NCI-H345 (cell line): ENCODE results near the gene PTPN2.
"Not testable (repeated sequence)": the region's sequence is repeated elsewhere in the genome, so short reads cannot be mapped to it uniquely, and the experiment has no call there.

Experiments
- DNase-seq: peaks from one replicate; lab custom pipeline; 2025; lab: John Stamatoyannopoulos, UW

Gene PTPN2

GRCh38 chr18:12772111-12772510 is 111.9 kb downstream of the PTPN2 start:
- DNase-seq = no peak

DNA sequence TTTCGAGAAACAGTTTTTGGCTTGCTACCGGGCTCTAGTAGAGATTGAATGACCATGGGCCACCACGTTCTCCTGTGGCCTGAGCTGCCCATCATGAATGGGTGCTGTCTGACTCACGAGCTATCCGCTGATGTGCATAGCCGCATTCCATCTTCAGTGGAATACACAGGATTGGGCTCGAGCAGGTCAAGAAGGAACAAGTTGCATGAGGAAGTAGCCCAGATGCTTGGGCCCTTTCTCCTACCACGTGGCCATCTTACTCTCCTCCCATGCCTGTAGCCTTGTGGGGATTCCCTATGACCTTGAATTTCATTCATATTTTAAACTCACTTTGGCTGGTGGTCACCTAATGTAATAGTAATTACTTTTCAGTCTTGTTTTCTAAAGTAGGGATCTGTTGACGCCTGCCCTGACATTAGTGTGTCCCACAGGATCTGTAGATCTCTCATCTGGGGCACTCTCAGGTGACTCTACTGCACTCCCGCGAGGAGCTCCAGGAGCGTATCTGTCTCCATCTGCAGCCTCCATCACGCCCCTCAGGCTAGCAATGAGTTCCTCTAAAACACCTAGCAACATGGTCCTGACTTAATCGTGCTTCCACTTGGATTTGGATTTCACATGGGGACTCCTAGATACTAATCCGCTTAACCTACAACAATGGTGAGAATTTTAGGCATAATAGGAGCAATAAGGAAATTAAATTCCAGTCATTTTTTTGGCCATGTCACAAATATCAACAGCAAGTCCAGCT is 113.4 kb downstream of the PTPN2 start:
- DNase-seq = no peak

GRCh38 chr18:12769644-12770440 is 114.2 kb downstream of the PTPN2 start:
- no peak for DNase-seq

DNA sequence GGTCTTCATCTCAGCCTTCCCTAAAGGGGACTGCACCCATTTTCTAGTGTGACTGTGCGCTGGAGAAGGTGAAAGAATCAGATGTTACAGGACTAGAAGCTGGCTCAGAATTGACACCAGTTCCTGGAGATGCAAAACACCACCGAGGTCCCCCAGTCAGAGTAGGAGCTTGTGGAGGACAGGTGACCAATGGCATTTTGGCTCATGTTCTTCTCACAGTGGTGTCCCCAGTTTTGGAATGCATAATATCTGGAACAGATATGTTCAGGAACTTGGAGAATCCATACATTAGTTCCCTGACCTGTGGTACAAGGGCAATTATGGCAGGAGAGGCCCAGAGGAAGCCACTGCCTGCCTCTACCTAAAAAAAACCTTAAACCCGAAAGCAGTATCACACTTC is 114.9 kb downstream of the PTPN2 start:
- no peak for DNase-seq

DNA sequence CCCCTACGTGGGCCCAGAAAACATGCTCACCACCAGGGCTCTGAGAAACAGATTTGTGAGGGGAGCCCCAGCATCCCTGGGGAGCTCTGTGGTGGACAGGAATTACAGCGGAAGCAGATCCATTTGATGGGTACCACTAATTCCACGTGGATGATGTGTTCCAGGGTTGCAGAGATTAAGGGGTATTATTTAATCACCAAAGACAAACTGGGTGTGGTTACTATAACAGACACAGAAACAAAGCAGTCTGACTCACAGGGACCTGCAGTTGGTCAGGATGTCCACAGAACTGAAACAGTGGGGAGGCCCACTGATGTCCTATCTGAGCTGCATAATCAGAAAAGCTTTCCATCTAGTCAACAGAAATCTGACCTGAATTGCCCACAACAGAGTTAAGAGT is 115.4 kb downstream of the PTPN2 start:
- DNase-seq = no peak

GRCh38 chr18:12767580-12768155 is 116.4 kb downstream of the PTPN2 start:
- no peak for DNase-seq

GRCh38 chr18:12766986-12767433 is 117.0 kb downstream of the PTPN2 start:
- DNase-seq = no peak

DNA sequence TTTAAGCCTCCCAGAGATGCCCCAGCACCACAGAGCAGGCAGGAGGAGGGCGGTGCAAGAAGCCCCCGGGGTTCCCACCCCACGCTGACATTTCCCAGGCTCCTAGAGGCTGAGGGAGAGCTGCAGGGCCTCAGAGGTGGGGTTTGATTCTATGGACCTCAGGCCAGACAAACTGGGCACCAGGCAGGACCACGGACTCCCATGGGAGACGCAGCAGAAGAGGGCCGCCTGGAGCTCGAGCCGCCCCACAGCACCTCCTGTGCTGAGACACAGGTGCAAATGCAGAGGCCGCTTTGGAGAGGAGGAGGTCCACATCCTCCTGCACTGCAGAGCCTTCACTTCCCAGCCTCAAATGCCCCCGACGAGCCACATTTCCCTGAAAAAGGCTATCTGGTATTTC is 118.5 kb downstream of the PTPN2 start:
- no peak for DNase-seq

GRCh38 chr18:12765126-12765525 is 118.9 kb downstream of the PTPN2 start:
- DNase-seq = no peak

GRCh38 chr18:12758566-12758965 is 125.5 kb downstream of the PTPN2 start:
- not testable (repeated sequence) for DNase-seq

GRCh38 chr18:12756619-12757239 is 127.3 kb downstream of the PTPN2 start:
- DNase-seq = not testable (repeated sequence)

DNA sequence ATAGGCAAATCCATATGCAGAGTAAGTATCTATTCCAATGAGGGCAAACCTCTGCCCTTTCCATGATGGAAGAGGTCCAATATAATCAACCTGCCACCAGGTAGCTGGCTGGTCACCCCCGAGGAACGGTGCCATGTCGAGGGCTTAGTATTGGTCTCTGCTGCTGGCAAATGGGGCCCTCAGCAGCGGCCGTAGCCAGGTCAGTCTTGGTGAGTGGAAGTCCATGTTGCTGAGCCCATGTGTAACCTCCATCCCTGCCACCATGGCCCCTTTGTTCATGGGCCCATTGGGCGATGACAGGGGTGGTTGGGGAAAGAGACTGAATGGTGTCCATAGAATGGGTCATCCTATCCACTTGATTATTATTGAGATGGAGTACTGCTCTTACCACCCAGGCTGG is 128.4 kb downstream of the PTPN2 start:
- DNase-seq = not testable (repeated sequence)

DNA sequence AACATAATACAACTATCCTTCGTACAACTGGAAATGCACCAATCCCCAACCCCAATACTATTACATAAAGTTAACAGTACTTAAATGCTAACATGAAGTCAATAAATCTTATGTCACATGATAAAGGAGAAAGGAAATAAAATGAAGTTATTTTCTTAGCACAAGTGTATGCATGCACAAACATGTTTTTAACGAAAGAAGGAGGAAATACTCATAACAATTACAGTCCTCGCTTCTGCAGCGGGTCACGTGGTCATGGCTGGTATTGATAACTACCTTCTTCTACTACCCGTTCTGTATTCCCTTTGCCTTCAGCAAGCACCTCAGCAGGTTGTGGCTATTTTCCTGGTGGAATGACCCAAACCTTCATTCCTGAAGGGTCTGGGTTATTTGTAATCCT is 129.5 kb downstream of the PTPN2 start:
- DNase-seq = no peak

DNA sequence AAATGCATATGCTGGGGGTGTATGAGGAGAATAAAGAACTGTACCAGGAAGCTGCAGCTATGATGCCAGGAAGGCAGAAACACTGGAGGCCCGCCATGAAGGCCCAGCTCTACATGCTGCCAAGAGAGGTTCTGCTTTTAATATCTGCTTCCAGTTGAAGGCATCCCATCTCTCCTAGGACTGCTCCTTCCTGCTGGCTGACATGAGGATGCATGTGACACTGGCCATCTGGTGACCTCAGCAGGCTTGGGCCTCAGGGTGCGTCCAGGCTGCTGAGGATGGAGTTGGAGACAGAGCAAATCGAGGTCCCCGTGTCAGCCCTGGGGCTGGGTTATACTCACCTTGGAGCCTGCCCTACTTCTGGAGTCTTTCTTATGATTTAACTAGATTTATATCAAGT is 132.1 kb downstream of the PTPN2 start:
- no peak for DNase-seq

DNA sequence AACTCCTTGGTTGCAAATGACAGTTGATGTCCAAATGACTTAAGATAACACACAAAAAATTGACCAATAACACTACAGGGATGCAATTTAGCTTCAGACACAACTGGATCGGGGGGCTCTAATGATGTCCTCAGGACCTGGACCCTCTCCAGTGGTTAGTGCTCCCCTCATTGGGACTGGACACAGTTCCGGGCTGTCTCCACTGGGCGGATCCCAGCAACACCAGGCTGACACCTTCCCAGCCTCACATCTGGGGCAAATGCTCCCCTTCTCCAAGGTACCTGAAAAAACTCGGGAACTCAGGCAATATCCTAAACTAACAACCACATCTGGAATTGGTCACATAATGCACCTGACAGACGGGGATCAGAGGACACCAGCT is 132.5 kb downstream of the PTPN2 start:
- no peak for DNase-seq

DNA sequence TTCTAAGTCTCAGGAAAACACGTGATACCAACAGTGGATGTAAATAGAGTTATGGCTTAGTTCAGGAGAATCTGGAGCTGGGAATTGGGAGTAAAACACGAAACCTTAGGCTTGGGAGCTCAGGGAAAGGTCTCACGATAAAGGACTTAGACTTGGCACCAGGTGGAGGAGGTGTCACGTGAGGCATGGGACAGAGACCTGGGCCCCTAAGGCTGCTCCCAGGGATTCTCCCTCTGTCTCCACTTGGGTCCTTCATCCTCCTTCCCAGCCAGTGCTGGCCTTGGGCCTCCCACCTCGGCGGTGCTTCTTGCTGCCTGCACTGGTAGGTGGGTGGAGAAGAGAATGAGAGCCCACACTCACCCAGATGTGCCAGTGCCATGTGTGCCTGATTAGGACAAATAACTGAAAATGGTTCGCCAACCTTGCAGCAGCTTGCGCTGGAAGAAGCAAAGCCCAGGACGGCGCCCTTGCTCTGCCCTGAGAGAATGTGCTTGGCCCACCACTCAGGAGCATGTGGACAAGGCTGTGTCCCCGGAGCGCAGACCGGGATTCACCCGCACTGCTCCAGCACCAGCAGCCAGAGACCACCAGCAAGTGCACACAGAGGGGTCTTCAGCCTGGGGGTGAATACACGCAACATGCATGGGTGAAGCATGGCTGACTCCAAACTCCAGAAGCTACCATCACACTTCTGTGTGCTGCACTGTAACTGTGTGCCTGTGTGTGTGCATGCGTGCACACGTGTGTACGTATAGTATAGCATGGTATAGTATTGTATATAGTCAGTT is 133.1 kb downstream of the PTPN2 start:
- DNase-seq = no peak

GRCh38 chr18:12750076-12750714 is 133.8 kb downstream of the PTPN2 start:
- no peak for DNase-seq

DNA sequence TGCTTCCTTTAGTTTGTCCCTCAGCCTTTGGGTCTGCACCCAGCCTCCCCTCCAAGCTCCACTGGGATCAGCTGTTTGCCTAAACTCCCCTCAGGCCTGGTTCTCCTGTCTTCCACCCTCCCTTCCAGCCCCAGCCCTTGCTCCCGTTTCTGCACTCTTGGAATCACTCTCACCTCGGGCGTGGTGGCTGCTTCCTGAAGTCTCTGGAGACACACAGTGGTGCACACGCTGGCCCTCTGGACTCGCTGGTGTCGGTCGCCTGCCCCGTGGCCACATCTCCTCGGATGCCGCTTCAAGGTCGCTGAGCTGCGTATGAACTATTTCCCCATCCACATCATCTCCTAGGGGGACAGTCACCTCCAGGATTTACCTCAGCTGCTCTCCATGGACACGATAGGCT is 134.9 kb downstream of the PTPN2 start:
- no peak for DNase-seq

- no peak for DNase-seq
Observed at GRCh38 chr18:12748671-12749070, 135.4 kb downstream of the PTPN2 start.

DNA sequence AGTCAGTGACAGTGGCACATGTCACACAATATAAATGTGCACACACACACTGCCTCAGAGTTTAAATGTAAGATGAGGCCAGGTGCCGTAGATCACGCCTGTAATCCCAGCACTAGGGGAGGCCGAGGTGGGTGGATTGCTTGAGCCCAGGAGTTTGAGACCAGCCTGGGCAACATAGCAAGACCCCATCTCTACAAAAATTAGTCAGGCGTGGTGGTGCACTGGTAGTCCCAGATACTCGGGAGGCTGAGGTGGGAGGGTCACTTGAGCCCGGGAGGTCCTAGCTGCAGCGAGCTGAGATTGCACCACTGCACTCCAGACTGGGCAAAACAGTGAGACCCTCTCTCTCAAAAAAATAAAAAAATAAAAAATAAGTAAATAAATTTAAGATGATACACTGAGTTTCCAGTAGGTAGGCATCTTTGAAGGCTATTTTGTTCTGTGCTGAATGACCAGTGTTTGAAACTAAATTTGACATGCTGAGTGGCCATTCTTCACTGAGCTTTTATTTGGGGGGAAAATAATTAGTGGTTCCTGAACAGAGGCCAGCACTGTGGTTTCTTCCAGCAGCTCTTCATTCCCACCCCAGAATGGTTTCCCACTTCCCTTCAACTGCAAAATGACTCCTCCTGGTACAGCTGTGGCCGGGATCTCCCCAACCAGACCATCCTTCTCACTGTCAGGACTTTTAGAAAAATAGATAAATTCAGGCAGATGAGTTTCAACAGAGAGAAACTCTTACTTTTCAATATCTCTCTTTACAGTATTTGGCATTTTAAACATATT is 136.3 kb downstream of the PTPN2 start:
- no peak for DNase-seq
